ENCODE results near the gene TSPO. TPM values are rescaled to one million over a fixed set of nuclear protein-coding genes. Genes with fewer than 3 reads are reported as not detected.

TSPO gene
- total and polyA plus RNA-seq, 9 of the 15 experiments (the other 6 are each of a cell fraction or from before 2014, with no cell fraction given): 4.9 to 126 (median 25.3) TPM

DNA sequence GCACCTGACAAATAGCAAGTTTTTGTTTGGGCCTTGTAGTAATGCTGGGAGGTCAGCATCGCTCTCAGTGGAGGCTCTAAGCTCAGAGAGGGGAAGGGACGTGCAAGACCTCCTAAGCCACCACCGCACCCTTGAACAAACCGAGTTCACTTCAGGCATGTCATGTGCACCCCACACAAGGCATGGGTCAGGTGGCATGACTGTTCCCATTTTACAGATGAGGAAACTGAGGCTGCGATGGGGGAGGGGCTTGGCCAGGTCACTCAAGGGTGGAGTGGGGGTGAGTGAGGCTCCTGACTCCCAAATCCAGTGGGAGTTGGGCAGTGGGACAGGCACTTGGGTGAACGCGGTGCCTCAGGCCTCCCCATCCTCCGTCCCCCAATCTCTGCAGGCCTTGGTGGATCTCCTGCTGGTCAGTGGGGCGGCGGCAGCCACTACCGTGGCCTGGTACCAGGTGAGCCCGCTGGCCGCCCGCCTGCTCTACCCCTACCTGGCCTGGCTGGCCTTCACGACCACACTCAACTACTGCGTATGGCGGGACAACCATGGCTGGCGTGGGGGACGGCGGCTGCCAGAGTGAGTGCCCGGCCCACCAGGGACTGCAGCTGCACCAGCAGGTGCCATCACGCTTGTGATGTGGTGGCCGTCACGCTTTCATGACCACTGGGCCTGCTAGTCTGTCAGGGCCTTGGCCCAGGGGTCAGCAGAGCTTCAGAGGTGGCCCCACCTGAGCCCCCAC lies 11.2 kb downstream of the TSPO start:
- CTCF ChIA-PET (ENCODE audit: low intra/inter-chr PET ratio): no interaction called here
- no peaks in the 10 kb centered on the region for H3K27me3 ChIP-seq (ENCODE audit: control insufficient read depth in 2 of 2, insufficient read depth in 2 of 2, low read length in 2 of 2)
- H3K4me1 ChIP-seq (replicated peaks in 1 of 2; ENCODE audit: control insufficient read depth in 2 of 2, insufficient read depth in 2 of 2, low read length in 2 of 2): peaks cover 11 to 66% of the 10 kb centered on the region in 2 experiments
- H4K20me1 ChIP-seq (replicated peaks; ENCODE audit: control insufficient read depth, insufficient read depth, low read length): no peaks in the 10 kb centered on the region
- WGBS (ENCODE audit: insufficient coverage, low coverage, missing lambda C conversion rate): 91% methylated on average over 12 of the region's 24 CpGs
- intact Hi-C loops (cut with micrococcal nuclease) (no loop called here), in situ Hi-C loops (cut with MboI) (no loop called here)
- no peak for TF ChIP-seq BHLHE40 (IDR thresholded peaks at IDR 0.05; ENCODE audit: low read length)
- TF ChIP-seq RBM25 (IDR thresholded peaks at IDR 0.05; ENCODE audit: low read depth, low read length, severe bottlenecking): peak; percentile 51
- TF ChIP-seq NFRKB (IDR thresholded peaks at IDR 0.05; ENCODE audit: low read depth): no peak
- TF ChIP-seq POLR2G (IDR thresholded peaks at IDR 0.05; ENCODE audit: low read depth, low read length): 0 out of 2 replicates have a peak, but pooled peaks have one; percentile 3
- TF ChIP-seq ADNP (tag; IDR thresholded peaks at IDR 0.05): peak; percentile 54
- peak in 1 of 2 experiments; percentile 54; a peak in 1 of 4 replicates for TF ChIP-seq KDM1A (IDR thresholded peaks at IDR 0.05)
- no peak for TF ChIP-seq E2F8 (IDR thresholded peaks at IDR 0.05; ENCODE audit: low read depth, partially characterized antibody)
- no peak for TF ChIP-seq ZNF57 (CRISPR knock-in tag; IDR thresholded peaks at IDR 0.05)
- peak; percentile 74 for TF ChIP-seq BCOR (IDR thresholded peaks at IDR 0.05)
- TF ChIP-seq RCOR1 (IDR thresholded peaks at IDR 0.05; ENCODE audit: borderline replicate concordance in 1 of 2, low read depth in 2 of 2, low read length in 2 of 2): peak in 1 of 2 experiments; percentile 52; a peak in 1 of 4 replicates
- TF ChIP-seq RBFOX2 (IDR thresholded peaks at IDR 0.05; ENCODE audit: low read depth, low read length): peak; percentile 28; the same call in 1 of the 2 replicates
- H3K4me3 ChIP-seq: no peak overlapping the region
- H3K79me2 ChIP-seq (ENCODE audit: control insufficient read depth, insufficient read depth, low read length): no peaks in the 10 kb centered on the region
- POLR2A ChIA-PET: interaction anchor here (0.7 kb wide), 1 partner anchor 56 kb away, joined by 3 read pairs; no protein-coding TSS in a partner anchor
- H2AFZ ChIP-seq (ENCODE audit: low read depth, low read length): no peak overlapping the region
- ATAC-seq (no peak), DNase-seq (ENCODE audit: extremely low read depth in 1 of 4, low spot score in 3 of 4) (no peak), FAIRE-seq (no peak)
- peak overlapping the region in 1 of 2 experiments; percentile 84; a peak in 2 of 4 replicates for H3K9ac ChIP-seq (ENCODE audit: insufficient read depth in 1 of 2, low read depth in 2 of 2, low read length in 2 of 2)
- H3K36me3 ChIP-seq (ENCODE audit: control insufficient read depth, insufficient read depth, low read length): peaks cover 24% of the 10 kb centered on the region; the same call in 1 of the 3 replicates
- no peaks in the 10 kb centered on the region for H3K9me3 ChIP-seq (replicated peaks; ENCODE audit: control insufficient read depth, insufficient read depth, low read depth, low read length)
- H3K9me1 ChIP-seq (ENCODE audit: control insufficient read depth, insufficient read depth, low read length): no peaks in the 10 kb centered on the region
- H3K4me2 ChIP-seq (ENCODE audit: insufficient read depth, low read length): no peak overlapping the region
- H3K27ac ChIP-seq (ENCODE audit: extremely low read depth, low read depth, low read length): no peak overlapping the region
- no TSS peak for BruUV-seq (replicated peaks)
